Thymus (tissue), 11 donors: ENCODE measurements around the gene ARHGEF19. TPM values are rescaled to one million over a fixed set of nuclear protein-coding genes. Genes with fewer than 3 reads are reported as not detected.
A peak's percentile ranks its signal among the peaks of the same experiment; 100 is the strongest.
"Not testable (repeated sequence)": the region's sequence is repeated elsewhere in the genome, so short reads cannot be mapped to it uniquely, and the experiment has no call there.

Experiments
- DNase-seq, 9 donors: peaks; one replicate each; pipeline ENCODE4 v3.0.0-alpha.2; 2013; ENCODE audit warnings: low spot score in 9 of 9, low read depth in 6 of 9, missing footprints in 1 of 9
- H3K27ac ChIP-seq, 2 donors: one replicate each; pipeline ENCODE4 v1.5.1; 2013; ENCODE audit warnings: control low read depth in 1 of 2, low read depth in 1 of 2, low read length in 1 of 2, mild to moderate bottlenecking in 1 of 2, moderate library complexity in 1 of 2
- H3K27me3 ChIP-seq, 2 donors: one replicate each; pipeline ENCODE4 v1.5.1; 2013; ENCODE audit warnings: low read length in 1 of 2; ENCODE audit not compliant: control insufficient read depth in 2 of 2, insufficient read depth in 1 of 2
- H3K36me3 ChIP-seq, 2 donors: one replicate each; pipeline ENCODE4 v1.5.1; 2013; ENCODE audit warnings: low read length in 1 of 2, mild to moderate bottlenecking in 1 of 2, moderate library complexity in 1 of 2; ENCODE audit not compliant: control insufficient read depth in 2 of 2, insufficient read depth in 2 of 2
- H3K4me1 ChIP-seq, 2 donors: one replicate each; pipeline ENCODE4 v1.5.1; 2013; ENCODE audit warnings: low read length in 2 of 2; ENCODE audit not compliant: control insufficient read depth in 2 of 2, insufficient read depth in 2 of 2
- H3K4me3 ChIP-seq, 2 donors: one replicate each; pipeline ENCODE4 v1.5.1; 2013; ENCODE audit warnings: low read length in 2 of 2, control low read depth in 1 of 2, mild to moderate bottlenecking in 1 of 2
- H3K9me3 ChIP-seq, 2 donors: one replicate each; pipeline ENCODE4 v1.5.1; 2013; ENCODE audit warnings: low read length in 1 of 2, mild to moderate bottlenecking in 1 of 2; ENCODE audit not compliant: control insufficient read depth in 2 of 2, insufficient read depth in 1 of 2
- WGBS: extraction: QIAGEN DNeasy Blood & Tissue Kit; methylation state at CpG from one replicate; pipeline ENCODE4 v1.1.7; 2013; 5-methylcytosine and 5-hydroxymethylcytosine counted together
- polyA plus RNA-seq: library from polyadenylated mRNA; stranded (reverse); fragments of 200-250 nt; gene quantifications from one replicate; pipeline ENCODE4 v1.2.3, GENCODE V29; 2013
- total RNA-seq: library from RNA; stranded (reverse); fragments of 120-200 nt; gene quantifications from one replicate; pipeline ENCODE4 v1.2.4, GENCODE V29; 2013
- donor health status: healthy.

The ARHGEF19 gene
- total and polyA plus RNA-seq, 2 donors, result 2.2 to 9.6 TPM

DNA sequence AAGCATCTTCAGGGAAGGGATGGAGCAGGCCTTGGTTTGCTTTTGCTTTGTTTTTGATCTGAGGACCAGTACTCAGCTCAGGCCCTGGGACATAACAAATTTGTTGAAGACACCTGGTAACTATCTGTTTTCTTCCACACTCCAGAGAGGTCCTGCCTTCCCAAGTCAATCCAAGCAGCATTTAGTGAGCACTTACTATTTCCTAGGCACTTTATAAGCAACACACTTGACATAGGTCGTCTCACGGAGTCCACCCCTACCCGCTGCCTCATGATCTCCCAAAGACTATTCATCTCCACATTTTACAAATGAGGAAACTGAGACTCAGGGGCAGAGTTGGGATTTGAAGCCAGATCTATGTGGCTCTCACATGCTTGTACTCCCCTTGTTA is 42.2 kb downstream of the ARHGEF19 start:
- WGBS, result 96% methylated on average over 3 of the region's 3 CpGs
- Histone ChIP-seq H3K27ac (no peak overlapping the region), H3K27me3 (peaks cover 2% of the 10 kb centered on the region in 2 donors), H3K36me3 (no peaks in the 10 kb centered on the region), H3K4me3 (no peak overlapping the region), H3K4me1 (peaks cover 32 to 75% of the 10 kb centered on the region in 2 donors), H3K9me3 (peaks cover 0 to 1% of the 10 kb centered on the region in 2 donors)
- no peak for DNase-seq

DNA sequence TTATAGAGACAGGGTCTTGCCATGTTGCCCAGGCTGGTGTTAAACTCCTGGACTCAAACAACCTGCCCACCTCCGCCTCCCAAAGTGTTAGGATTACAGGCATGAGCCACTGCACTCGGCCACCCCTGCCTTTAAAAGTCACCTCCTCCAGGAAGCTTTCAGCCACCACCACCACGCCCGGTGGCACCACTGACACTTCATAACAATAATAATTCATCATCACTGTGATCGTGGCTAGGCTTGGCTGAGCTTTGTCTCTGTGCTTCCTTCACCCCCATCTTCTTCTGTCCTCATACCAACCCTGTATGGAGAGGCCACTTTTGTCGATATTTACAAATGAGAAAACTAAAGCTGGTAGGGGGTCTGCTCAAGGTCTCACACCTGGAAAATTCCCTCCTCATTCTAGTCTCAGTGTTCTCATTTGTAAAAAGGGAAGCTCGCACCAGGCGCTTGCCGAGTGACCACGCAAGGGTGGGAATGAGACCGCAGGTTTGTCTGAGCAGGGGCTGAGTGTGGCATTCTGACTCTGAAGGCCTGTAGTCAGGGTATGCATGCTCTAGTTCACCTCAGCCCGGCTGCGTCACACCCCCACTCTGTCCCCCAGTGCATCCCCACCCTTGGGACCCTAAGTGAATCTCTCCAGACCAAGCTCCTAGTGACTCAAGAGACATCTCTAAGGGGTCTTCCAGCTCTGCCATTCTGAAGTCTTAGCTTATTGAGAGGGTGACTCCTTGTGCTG is 43.7 kb downstream of the ARHGEF19 start:
- H3K36me3 ChIP-seq, result no peaks in the 10 kb centered on the region
- WGBS, result 35% methylated on average over 13 of the region's 13 CpGs
- H3K27me3 ChIP-seq, result peaks cover 2% of the 10 kb centered on the region in 2 donors
- H3K27ac ChIP-seq, result no peak overlapping the region
- H3K4me1 ChIP-seq, result peaks cover 45 to 76% of the 10 kb centered on the region in 2 donors
- peak in 1 of 9 donors; percentile 24 for DNase-seq
- no peak overlapping the region for H3K4me3 ChIP-seq
- peaks cover 0 to 1% of the 10 kb centered on the region in 2 donors for H3K9me3 ChIP-seq

DNA sequence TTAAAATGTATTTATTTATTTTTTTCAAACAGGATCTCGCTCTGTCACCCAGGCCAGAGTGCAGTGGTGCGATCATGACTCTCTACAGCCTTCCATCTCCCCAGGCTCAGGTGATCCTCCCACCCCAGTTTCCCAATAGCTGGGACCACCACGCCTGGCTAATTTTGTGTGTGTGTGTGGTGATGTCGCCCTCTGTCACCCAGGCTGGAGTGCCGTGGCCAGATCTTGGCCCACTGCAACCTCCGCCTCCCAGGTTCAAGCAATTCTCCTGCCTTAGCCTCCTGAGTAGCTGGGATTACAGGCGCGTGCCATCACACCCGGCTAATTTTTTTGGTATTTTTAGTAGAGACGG is 44.3 kb downstream of the ARHGEF19 start:
- DNase-seq, H3K27me3 ChIP-seq, H3K36me3 ChIP-seq, H3K9me3 ChIP-seq: not testable (repeated sequence)
- WGBS, result 47% methylated on average over 10 of the region's 10 CpGs
- Histone ChIP-seq H3K4me3 (peak overlapping the region; percentile 49 to 52), H3K4me1 (peaks cover 48 to 77% of the 10 kb centered on the region in 2 donors), H3K27ac (peak overlapping the region; percentile 48 to 61)

DNA sequence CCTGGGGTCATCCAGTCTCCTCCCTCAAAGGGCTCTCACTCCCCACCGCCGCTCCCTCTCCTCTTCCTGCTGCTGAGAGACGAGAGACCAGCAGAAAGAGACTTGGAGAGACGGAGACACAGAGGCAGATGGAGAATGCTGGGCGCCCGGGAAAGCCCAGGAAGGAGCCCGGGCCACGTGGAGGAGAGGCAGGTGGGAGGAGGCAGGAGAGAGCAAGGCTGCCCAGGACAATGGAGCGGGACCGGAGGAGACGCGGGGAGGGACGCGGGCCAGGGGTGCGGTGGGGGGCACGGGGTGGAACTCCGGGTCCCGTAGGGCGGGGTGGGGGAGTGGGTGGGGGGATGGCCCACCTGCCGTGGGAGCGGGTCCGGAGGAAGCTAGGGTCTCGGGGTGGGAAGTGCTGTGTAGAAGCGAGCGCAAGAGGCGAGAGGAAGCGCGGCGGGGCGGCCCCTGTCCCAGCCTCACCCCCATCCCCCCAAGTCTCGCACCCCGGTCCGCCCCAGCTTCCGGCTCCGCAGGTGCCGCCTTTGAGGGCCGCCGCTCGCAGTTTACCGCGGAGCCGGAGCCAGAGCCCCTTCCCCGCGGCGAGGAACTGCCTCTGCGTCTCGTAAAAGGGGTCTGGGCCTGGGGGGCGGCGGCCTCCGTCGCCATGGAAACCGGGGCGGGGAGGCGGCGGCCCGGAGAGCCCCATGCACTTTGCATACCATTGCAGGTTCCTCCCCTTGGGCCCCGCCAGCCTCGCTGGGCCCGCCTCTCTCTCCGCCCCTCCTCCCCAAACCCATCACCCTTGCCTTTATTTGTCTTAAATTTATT is 44.9 kb downstream of the ARHGEF19 start:
- WGBS, result 14% methylated on average over 60 of the region's 60 CpGs

DNA sequence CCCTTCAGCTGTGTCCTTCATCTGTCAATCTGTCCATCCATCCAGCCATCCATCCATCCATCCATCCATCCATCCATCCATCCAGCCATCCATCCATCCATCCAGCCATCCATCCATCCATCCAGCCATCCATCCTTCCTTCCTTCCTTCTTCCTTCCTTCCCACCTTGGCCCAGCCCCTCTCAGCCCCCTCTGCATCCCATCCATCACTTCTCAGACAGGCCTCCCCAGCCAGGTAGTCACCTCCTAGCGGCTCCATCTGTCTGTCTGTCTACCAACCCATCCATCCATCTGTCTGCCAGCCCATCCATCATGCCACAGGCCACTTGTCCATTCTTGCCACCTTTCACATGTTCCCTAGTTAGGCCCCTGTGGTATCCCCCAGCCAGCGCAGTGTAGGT is 46.3 kb downstream of the ARHGEF19 start:
- 50% methylated on average over 2 of the region's 2 CpGs for WGBS
- H3K27me3 ChIP-seq, result peaks cover 0 to 2% of the 10 kb centered on the region in 2 donors
- H3K9me3 ChIP-seq, result peaks cover 1 to 10% of the 10 kb centered on the region in 2 donors
- no peak overlapping the region for H3K4me3 ChIP-seq
- no peaks in the 10 kb centered on the region for H3K36me3 ChIP-seq
- peaks cover 64 to 90% of the 10 kb centered on the region in 2 donors for H3K4me1 ChIP-seq
- DNase-seq, result no peak
- H3K27ac ChIP-seq, result no peak overlapping the region

More for the DNA sequence above, 44.9 kb downstream of the ARHGEF19 start:
- Histone ChIP-seq H3K36me3 (no peaks in the 10 kb centered on the region), H3K9me3 (peaks cover 1 to 6% of the 10 kb centered on the region in 2 donors), H3K27ac (peak overlapping the region; percentile 61 to 71), H3K27me3 (peaks cover 2% of the 10 kb centered on the region in 2 donors), H3K4me3 (peak overlapping the region; percentile 49 to 52), H3K4me1 (peaks cover 54 to 82% of the 10 kb centered on the region in 2 donors)
- DNase-seq, result peak in 8 of 9 donors; percentile 70 to 96 (median 89)

DNA sequence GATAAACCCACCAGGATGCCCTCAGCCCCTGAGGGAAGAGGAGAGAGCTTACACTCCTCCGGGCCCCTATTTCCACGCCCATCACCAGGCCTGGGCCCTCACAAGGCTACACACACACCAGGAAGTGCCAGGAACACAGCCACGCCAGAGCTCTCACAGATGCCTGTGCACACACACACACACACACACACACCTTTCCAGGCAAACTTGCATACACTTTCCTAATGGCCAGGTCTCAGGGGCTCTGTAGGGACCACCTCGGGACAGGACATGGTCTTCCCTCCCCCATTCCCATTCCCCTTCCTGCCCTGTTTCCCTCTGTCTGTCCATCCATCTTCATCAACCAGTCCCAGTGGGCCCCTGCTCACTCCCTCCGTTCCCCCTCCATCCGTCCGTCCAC is 46.9 kb downstream of the ARHGEF19 start:
- Histone ChIP-seq H3K36me3 (no peaks in the 10 kb centered on the region), H3K9me3 (peaks cover 0 to 10% of the 10 kb centered on the region in 2 donors), H3K27ac (peak overlapping the region in 1 of 2 donors; percentile 76), H3K4me3 (no peak overlapping the region), H3K4me1 (peaks cover 65 to 95% of the 10 kb centered on the region in 2 donors), H3K27me3 (peaks cover 0 to under 1% of the 10 kb centered on the region in 2 donors)
- peak in 1 of 9 donors; percentile 63 for DNase-seq
- WGBS, result 88% methylated on average over 7 of the region's 7 CpGs

DNA sequence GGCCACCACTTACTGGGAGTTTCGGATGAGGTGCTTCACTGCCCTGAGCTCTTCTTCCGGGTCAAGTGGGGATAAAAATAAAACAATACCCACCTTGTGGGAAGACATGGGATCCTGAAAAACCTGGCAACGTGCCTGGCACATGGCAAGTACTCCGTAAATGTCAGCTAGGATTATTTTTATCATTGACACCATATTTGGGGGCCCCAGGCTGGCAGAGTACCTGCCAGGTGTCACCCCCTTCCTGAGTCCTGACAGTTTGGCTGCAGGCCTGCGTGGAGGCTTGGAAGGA is 47.4 kb downstream of the ARHGEF19 start:
- peaks cover 65 to 99% of the 10 kb centered on the region in 2 donors for H3K4me1 ChIP-seq
- no peak for DNase-seq
- H3K27me3 ChIP-seq, result no peaks in the 10 kb centered on the region
- WGBS, result 73% methylated on average over 5 of the region's 5 CpGs
- H3K9me3 ChIP-seq, result peaks cover 0 to 10% of the 10 kb centered on the region in 2 donors
- H3K36me3 ChIP-seq, result no peaks in the 10 kb centered on the region
- peak overlapping the region in 1 of 2 donors; percentile 76 for H3K27ac ChIP-seq
- no peak overlapping the region for H3K4me3 ChIP-seq

DNA sequence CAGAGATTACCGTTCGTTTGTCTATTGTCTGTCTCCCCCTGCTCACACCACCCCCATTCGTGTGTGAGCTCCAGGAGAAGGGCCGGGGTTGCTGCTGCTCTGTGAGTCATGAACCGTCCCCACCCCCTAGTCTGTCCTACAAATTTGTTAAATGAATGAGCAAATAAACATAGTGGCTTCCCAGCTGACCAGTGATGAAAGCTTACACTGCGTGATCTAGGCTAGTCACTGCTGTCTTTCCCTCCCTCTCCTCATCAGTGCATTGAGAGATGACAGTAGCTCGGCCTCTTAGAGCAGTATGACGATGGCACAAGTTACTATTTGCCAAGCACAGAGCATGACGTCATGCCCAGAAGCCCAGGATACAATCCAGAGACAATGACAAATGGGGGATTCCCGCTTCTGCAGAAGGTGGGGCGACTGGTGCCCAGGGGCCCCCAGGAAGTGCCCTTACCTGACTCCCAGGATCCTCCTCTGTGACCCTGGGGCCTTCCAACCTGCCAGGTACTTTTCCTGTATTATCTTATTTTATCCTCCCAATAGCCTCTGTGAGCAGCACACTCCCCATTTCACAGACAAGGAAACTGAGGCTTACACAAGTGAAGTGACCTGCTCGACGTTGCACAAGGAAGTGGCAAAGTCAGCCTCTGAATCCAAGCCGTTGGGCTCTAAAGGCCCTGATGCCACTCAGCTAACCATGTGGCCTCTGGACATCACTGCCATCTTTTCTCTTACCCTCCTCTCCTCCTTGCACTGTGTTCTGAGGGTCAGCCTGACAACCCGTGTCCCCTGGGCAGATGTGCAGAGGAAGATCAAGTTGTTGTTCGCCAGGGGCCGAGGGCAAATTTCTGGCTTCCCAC is 48.0 kb downstream of the ARHGEF19 start:
- H3K9me3 ChIP-seq, result peaks cover 0 to 10% of the 10 kb centered on the region in 2 donors
- peak overlapping the region in 1 of 2 donors; percentile 76 for H3K27ac ChIP-seq
- H3K4me1 ChIP-seq, result peaks cover 64 to 99% of the 10 kb centered on the region in 2 donors
- DNase-seq, result peak in 1 of 9 donors; percentile 26
- 89% methylated on average over 17 of the region's 17 CpGs for WGBS
- H3K4me3 ChIP-seq, result no peak overlapping the region
- no peaks in the 10 kb centered on the region for H3K36me3 ChIP-seq
- H3K27me3 ChIP-seq, result no peaks in the 10 kb centered on the region
